Liver (tissue), 3 donors: ENCODE data around the gene RPTOR.

ENCODE experiments used
- GABPA ChIP-seq, 2 donors: IDR thresholded peaks in 1 of 2; conservative IDR thresholded peaks in 1 of 2; 2 replicates each; pipeline ENCODE4 v1.6.1; 2016; ENCODE audit warnings: antibody characterized with exemption in 2 of 2, mild to moderate bottlenecking in 1 of 2, moderate library complexity in 1 of 2
- RAD21 ChIP-seq, 2 donors: IDR thresholded peaks; 2 replicates each; pipeline ENCODE4 v1.6.1; 2016; ENCODE audit warnings: antibody characterized with exemption in 2 of 2, mild to moderate bottlenecking in 2 of 2
- YY1 ChIP-seq: IDR thresholded peaks from 2 replicates; pipeline ENCODE4 v1.6.1; 2016; ENCODE audit warnings: antibody characterized with exemption, mild to moderate bottlenecking
- ZBTB33 ChIP-seq: IDR thresholded peaks from 2 replicates; pipeline ENCODE4 v1.6.1; 2016; ENCODE audit warnings: antibody characterized with exemption
- TF ChIP-seq, protein P1 (sequence below): fragments of 150-350 bp; IDR thresholded peaks from 2 replicates; pipeline ENCODE4 v1.5.1; 2017; ENCODE audit warnings: improper control_type of control experiment, low read depth, low read length; ENCODE audit not compliant: missing input control
- donor health status: healthy.
- donor health status: healthy.

DNA sequence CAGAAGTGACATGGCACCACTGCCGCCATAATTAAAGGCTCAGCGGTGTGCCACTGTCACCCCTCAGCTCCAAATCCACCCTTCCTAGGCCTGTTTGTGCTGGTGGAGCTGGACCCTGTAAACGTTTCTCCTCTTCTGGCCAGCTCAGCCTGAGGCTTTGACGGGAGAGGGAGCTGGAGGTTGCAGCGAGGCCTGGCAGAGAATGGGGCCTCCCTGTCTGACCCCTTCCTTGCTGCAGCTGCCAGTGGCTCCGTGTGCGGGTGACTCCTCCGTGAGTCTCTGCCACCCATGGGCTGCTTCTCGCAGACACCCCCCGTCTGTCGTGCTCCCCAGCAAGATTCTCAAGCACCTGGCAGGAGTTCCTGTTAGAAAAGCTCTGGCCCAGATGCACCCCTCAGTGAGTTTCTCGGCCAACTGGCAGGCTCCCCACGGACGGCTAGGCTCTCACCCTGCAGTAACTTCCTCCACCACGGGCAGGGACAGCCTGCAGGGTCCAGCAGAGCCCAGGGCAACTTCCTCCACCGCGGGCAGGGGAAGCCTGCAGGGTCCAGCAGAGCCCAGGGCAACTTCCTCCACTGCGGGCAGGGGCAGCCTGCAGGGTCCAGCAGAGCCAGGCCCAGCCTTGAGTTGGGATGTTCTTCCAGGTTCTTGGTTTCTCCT lies 442.3 kb downstream of the RPTOR start:
- no peak for TF ChIP-seq GABPA (IDR thresholded peaks at IDR 0.05 in 1 of 2, conservative IDR thresholded peaks at IDR 0.05 in 1 of 2)
- TF ChIP-seq, protein P1, sequence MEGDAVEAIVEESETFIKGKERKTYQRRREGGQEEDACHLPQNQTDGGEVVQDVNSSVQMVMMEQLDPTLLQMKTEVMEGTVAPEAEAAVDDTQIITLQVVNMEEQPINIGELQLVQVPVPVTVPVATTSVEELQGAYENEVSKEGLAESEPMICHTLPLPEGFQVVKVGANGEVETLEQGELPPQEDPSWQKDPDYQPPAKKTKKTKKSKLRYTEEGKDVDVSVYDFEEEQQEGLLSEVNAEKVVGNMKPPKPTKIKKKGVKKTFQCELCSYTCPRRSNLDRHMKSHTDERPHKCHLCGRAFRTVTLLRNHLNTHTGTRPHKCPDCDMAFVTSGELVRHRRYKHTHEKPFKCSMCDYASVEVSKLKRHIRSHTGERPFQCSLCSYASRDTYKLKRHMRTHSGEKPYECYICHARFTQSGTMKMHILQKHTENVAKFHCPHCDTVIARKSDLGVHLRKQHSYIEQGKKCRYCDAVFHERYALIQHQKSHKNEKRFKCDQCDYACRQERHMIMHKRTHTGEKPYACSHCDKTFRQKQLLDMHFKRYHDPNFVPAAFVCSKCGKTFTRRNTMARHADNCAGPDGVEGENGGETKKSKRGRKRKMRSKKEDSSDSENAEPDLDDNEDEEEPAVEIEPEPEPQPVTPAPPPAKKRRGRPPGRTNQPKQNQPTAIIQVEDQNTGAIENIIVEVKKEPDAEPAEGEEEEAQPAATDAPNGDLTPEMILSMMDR, result no peak
- no peak for TF ChIP-seq ZBTB33
- TF ChIP-seq YY1, result no peak
- no peak for TF ChIP-seq RAD21 (IDR thresholded peaks at IDR 0.05)
